Ureter (tissue), 1 donor: ENCODE measurements around the gene MIP. TPM values are rescaled to one million over a fixed set of nuclear protein-coding genes. Genes with fewer than 3 reads are reported as not detected.
"Not testable (repeated sequence)": the region's sequence is repeated elsewhere in the genome, so short reads cannot be mapped to it uniquely, and the experiment has no call there.

ENCODE experiments used
- DNase-seq: peaks from one replicate; pipeline ENCODE4 v3.0.0-alpha.2; 2020; ENCODE audit warnings: low spot score
- total RNA-seq: library from RNA; stranded (reverse); gene quantifications from one replicate; pipeline ENCODE4 v1.2.4, GENCODE V29; 2023
- donor health status: DM: yes; HTN: yes; CAD: no.

Gene MIP
- total RNA-seq, 1 donor from 2014 or later = not detected

- DNase-seq = no peak
Observed at GRCh38 chr12:56410768-56411167, 43.7 kb downstream of the MIP start.

- no peak for DNase-seq
Observed at GRCh38 chr12:56408799-56409417, 45.5 kb downstream of the MIP start.

GRCh38 chr12:56404227-56404626 is 50.2 kb downstream of the MIP start:
- not testable (repeated sequence) for DNase-seq

- DNase-seq = not testable (repeated sequence)
Observed at GRCh38 chr12:56401612-56402011, 52.8 kb downstream of the MIP start.

- not testable (repeated sequence) for DNase-seq
Observed at GRCh38 chr12:56401125-56401524, 53.3 kb downstream of the MIP start.

Other genes starting within 250 kb of the MIP start
- 48.8 TPM for gene RNF41, start 232.7 kb downstream of the MIP start, total RNA-seq
- gene NABP2, start 230.3 kb downstream of the MIP start, total RNA-seq = 27.9 TPM
- gene SLC39A5, start 224.6 kb downstream of the MIP start, total RNA-seq = 0.57 TPM
- gene ANKRD52, start 196.3 kb downstream of the MIP start, total RNA-seq = 43.9 TPM
- gene COQ10A, start 187.7 kb downstream of the MIP start, total RNA-seq = 7.6 TPM
- 196 TPM for gene CS, start 154.3 kb downstream of the MIP start, total RNA-seq
- 122 TPM for gene CNPY2, start 138.7 kb downstream of the MIP start, total RNA-seq
- gene PAN2, start 120.7 kb downstream of the MIP start, total RNA-seq = 103 TPM
- 0.49 TPM for gene IL23A, start 115.8 kb downstream of the MIP start, total RNA-seq
- gene STAT2, start 94.5 kb downstream of the MIP start, total RNA-seq = 158 TPM
- not detected for gene APOF, start 91.8 kb downstream of the MIP start, total RNA-seq
- gene TIMELESS, start 5.2 kb downstream of the MIP start, total RNA-seq = 11.0 TPM
- gene SPRYD4, start 13.9 kb upstream of the MIP start, total RNA-seq = 6.8 TPM
- 4.5 TPM for gene GLS2, start 33.5 kb upstream of the MIP start, total RNA-seq
- 49.4 TPM for gene RBMS2, start 67.2 kb upstream of the MIP start, total RNA-seq
- gene BAZ2A, start 175.7 kb upstream of the MIP start, total RNA-seq = 141 TPM
- 601 TPM for gene ATP5F1B, start 191.3 kb upstream of the MIP start, total RNA-seq
- gene PTGES3, start 233.6 kb upstream of the MIP start, total RNA-seq = 212 TPM